C4-2B (cell line): Measurements from ENCODE around the gene PHF2.

Experiments used
- CTCF ChIP-seq: fragments of 450-650 bp; conservative IDR thresholded peaks from 2 replicates; pipeline ENCODE4 v1.5.1; 2017; ENCODE audit warnings: mild to moderate bottlenecking
- ZFX ChIP-seq: fragments of 450-650 bp; IDR thresholded peaks from 2 replicates; pipeline ENCODE4 v1.6.1; 2017

- TF ChIP-seq CTCF, result no peak
- no peak for TF ChIP-seq ZFX
Measured at GRCh38 chr9:93679536-93680442, 103.4 kb downstream of the PHF2 start.
